AG09309 (cell line): ENCODE data around the gene LRRC4B.
A peak's percentile ranks its signal among the peaks of the same experiment; 100 is the strongest.

Experiments used
- DNase-seq: peaks from one replicate; pipeline ENCODE4 v3.0.0-alpha.2; 2010; ENCODE audit warnings: low read depth
- H3K4me3 ChIP-seq: 2 replicates; pipeline ENCODE4 v1.5.1; 2011; ENCODE audit warnings: mild to moderate bottlenecking, low read depth, low read length, moderate library complexity; ENCODE audit not compliant: control insufficient read depth
- TF ChIP-seq, protein P1 (sequence below): IDR thresholded peaks from 2 replicates; pipeline ENCODE4 v1.5.1; 2011; ENCODE audit warnings: mild to moderate bottlenecking, low read depth, low read length, inconsistent platforms; ENCODE audit not compliant: insufficient read depth, control insufficient read depth; ENCODE audit errors: missing control alignments

LRRC4B gene

DNA sequence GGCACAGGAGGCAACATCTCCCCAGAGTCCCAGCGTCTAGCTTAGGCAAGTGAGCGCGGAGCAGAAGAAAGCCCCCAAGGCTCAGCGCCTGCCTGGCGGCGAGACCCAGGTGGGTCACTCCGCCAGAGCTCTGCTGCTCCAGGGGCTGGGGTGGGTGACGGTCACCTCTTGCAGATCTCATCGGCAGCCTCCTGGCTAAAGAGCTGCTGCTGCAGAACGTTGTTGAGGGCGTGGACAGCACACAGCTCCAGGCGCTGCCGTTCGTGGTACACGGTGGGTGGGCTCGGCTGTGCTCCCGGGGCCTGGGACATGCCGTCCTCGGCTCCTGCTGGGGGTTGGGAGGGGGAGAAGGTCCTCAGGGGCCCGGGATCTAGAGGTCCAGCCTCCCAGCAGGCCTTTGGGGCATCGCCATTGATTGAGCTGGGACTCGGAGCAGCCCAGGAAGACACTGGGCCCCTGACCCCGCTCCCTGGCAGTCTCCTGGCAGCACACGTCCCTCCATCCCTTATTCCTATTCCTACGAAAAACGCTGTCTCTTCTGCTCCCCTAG, 58.0 kb downstream of the LRRC4B start:
- peak overlapping the region; percentile 70 for H3K4me3 ChIP-seq
- TF ChIP-seq, protein P1, sequence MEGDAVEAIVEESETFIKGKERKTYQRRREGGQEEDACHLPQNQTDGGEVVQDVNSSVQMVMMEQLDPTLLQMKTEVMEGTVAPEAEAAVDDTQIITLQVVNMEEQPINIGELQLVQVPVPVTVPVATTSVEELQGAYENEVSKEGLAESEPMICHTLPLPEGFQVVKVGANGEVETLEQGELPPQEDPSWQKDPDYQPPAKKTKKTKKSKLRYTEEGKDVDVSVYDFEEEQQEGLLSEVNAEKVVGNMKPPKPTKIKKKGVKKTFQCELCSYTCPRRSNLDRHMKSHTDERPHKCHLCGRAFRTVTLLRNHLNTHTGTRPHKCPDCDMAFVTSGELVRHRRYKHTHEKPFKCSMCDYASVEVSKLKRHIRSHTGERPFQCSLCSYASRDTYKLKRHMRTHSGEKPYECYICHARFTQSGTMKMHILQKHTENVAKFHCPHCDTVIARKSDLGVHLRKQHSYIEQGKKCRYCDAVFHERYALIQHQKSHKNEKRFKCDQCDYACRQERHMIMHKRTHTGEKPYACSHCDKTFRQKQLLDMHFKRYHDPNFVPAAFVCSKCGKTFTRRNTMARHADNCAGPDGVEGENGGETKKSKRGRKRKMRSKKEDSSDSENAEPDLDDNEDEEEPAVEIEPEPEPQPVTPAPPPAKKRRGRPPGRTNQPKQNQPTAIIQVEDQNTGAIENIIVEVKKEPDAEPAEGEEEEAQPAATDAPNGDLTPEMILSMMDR = no peak
- DNase-seq = no peak

DNA sequence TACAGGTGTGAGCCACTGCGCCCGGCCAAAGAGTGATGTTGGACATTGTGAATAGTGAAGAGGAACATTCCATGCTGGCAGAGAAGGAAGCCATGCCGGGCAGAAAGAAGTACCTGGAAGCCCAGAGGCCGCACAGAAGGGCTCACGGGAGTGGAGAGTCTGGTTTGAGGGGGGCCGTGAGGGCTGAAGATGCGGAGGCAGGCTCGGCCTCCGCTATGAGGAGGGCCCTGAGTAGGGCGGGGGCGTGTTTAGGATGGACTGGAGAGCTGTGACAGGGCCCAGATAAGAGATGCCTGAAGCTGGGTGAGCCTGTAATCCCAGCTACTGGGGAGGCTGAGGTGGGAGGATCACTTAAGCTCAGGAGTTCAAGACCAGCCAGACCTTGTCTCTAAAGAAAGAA, 58.9 kb downstream of the LRRC4B start:
- TF ChIP-seq, protein P1 = no peak
- DNase-seq = no peak
- no peak overlapping the region for H3K4me3 ChIP-seq

DNA sequence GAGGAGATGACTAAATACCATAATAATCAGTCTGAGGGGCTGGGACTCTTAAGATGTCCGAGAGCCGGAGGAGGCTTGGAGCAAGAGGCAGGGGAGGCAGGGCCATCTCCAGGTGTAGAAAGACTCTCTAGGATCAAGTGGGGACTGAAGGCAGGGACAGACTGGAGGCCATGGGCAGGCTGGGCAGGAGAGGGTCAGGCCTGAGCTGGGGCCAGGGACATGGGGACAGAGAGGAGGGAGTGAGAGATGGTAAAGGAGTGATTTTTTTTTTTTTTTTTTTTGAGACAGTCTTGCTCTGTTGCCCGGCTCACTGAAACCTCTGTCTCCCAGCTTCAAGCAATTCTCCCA, 59.4 kb downstream of the LRRC4B start:
- no peak for DNase-seq
- TF ChIP-seq, protein P1 = no peak
- no peak overlapping the region for H3K4me3 ChIP-seq

DNA sequence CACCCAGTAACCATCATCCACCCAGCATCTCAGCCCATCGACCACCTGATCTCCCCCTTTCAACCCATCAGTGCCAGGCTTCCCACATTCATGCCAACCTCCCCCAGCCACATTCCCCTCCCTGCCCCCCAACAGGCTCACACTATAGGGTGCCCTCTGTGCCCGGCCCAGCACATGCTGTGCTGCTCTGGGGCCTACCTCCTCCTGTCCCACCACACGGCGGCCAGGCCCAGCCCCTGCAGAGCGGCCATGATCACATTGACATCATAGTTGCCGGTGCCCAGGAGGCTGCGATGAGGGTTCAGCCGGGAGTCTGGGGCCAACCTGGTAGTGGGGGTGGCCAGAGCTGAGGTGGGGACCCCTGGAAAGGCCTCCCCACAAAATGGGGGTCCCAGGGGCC, 60.9 kb downstream of the LRRC4B start:
- no peak for DNase-seq
- TF ChIP-seq, protein P1 = no peak
- H3K4me3 ChIP-seq = no peak overlapping the region

DNA sequence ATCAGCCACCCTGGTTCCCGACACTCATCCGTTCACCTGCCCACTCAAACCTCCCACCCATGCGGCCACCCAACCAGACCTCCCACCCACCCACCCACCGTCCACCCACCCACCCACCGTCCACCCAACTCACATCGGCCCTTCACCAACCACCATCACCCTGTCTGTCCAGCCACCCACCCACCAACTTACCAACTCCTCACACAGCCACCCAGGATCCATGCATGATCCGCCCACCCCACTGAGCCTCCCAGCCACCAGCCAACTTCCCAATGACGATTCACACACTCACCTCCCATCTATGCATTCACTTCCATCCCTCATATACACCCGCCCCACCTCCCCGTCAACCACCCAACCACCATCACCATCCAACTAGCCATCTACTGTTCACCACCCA, 61.5 kb downstream of the LRRC4B start:
- DNase-seq = no peak
- TF ChIP-seq, protein P1 = no peak
- no peak overlapping the region for H3K4me3 ChIP-seq

DNA sequence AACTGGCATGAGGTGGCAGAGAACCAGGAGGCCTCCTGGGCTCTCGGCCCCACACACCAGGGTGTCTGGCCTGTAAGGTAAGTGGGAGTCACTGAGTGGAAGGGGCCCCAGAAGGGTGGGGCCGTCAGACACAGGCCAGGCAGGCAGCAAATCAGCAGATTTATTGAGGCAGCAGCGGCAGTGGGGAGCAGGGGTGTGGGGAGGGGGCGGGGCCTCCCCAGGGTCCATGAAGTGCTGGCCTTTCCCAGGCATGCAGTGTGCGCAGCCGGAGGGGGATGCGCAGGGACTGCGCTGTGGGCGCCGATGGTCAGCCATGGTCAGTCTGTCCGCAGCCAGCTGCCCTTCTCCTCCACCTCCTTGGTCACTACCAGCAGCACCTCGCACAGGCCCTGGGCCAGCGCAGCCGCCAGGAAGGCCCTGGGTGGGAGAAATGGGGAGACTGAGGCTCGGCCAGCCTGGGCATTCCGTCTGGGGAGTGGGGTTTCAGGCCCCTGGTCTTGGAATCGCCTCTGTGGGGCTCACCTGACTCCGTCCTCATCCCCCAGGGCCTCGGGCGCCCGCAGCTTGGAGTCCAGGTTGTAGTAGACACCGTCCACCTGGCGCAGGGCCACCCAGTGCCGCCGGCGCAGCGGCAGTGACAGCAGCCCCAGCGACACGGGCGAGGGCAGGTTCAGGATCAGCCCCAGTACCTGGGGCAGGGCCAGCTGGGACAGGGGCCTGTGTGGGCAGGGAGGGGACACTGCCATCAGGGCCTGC, 62.2 kb downstream of the LRRC4B start:
- H3K4me3 ChIP-seq = no peak overlapping the region
- no peak for DNase-seq
- TF ChIP-seq, protein P1 = no peak
